ENCODE measurements around the gene NXN. TPM values are rescaled to one million over a fixed set of nuclear protein-coding genes. Genes with fewer than 3 reads are reported as not detected.

NXN gene
- polyA plus RNA-seq, 1 experiment: 118 TPM

GRCh38 chr17:951325-952132, 28.0 kb downstream of the NXN start:
- TF ChIP-seq, protein P1, sequence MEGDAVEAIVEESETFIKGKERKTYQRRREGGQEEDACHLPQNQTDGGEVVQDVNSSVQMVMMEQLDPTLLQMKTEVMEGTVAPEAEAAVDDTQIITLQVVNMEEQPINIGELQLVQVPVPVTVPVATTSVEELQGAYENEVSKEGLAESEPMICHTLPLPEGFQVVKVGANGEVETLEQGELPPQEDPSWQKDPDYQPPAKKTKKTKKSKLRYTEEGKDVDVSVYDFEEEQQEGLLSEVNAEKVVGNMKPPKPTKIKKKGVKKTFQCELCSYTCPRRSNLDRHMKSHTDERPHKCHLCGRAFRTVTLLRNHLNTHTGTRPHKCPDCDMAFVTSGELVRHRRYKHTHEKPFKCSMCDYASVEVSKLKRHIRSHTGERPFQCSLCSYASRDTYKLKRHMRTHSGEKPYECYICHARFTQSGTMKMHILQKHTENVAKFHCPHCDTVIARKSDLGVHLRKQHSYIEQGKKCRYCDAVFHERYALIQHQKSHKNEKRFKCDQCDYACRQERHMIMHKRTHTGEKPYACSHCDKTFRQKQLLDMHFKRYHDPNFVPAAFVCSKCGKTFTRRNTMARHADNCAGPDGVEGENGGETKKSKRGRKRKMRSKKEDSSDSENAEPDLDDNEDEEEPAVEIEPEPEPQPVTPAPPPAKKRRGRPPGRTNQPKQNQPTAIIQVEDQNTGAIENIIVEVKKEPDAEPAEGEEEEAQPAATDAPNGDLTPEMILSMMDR (IDR thresholded peaks at IDR 0.05; ENCODE audit: low read depth, low read length): 0 out of 2 replicates have a peak, but pooled peaks have one; percentile 8
- H3K4me3 ChIP-seq (ENCODE audit: low read depth, low read length): peak overlapping the region; percentile 29
- DNase-seq (ENCODE audit: low read depth, low spot score): peak; percentile 73
- CTCF ChIA-PET: interaction anchor here (0.7 to 1.0 kb wide), 3 partner anchors 30 to 188 kb away, joined by 3 read pairs; no protein-coding TSS in a partner anchor
- peaks cover 10% of the 10 kb centered on the region; the same call in 1 of the 2 replicates for H3K9me3 ChIP-seq (ENCODE audit: control insufficient read depth, insufficient read depth, low read length)
- POLR2A ChIA-PET: interaction anchor here (0.6 to 1.6 kb wide), 11 partner anchors 16 to 170 kb away, joined by 3 to 29 read pairs (median 4); partner anchors contain the start of genes GLOD4, MRM3 and NXN
- peak overlapping the region; percentile 98 for H3K27ac ChIP-seq (ENCODE audit: low read depth, low read length)
- H3K27me3 ChIP-seq (ENCODE audit: control insufficient read depth, insufficient read depth, low read length): no peaks in the 10 kb centered on the region

DNA sequence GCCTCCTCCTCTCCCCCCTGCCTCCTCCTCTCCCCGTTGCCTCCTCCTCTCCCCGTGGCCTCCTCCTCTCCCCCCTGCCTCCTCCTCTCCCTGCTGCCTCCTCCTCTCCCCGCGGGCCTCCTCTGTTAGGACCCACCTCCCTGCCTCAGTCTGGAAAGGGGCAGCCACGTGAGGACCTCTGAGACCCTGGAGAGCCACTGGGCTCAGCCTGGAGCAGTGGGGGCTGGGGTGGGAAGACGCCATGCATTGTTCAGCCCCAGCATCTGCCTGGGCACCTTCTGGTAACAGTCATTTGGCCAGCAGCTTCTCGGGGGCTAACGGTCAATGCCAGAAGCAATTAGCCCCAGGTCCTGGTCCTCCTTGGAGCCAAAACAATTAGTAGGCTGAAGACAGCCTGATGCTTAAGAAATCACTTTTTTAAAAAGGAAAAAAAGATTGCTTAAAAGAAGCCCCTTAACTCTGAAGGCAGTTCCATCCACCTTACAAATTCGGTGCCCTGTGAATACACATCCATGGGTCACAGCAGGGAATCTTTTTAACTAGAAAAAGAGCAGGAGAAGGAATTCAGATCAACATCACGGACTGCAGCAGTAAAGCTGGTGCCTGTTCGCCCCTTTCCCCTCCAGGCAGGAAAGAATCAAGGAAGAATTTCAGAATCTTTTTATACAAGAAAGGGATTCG, 29.8 kb downstream of the NXN start:
- TF ChIP-seq, protein P1 (IDR thresholded peaks at IDR 0.05; ENCODE audit: low read depth, low read length): no peak
- no peak overlapping the region for H3K4me3 ChIP-seq (ENCODE audit: low read depth, low read length)
- POLR2A ChIA-PET: interaction anchor here (0.8 kb wide), 1 partner anchor 21 kb away, joined by 3 read pairs; no protein-coding TSS in a partner anchor
- no peak for DNase-seq (ENCODE audit: low read depth, low spot score)
- no peak overlapping the region for H3K27ac ChIP-seq (ENCODE audit: low read depth, low read length)
- no peaks in the 10 kb centered on the region for H3K27me3 ChIP-seq (ENCODE audit: control insufficient read depth, insufficient read depth, low read length)
- peaks cover 11% of the 10 kb centered on the region; the same call in 1 of the 2 replicates for H3K9me3 ChIP-seq (ENCODE audit: control insufficient read depth, insufficient read depth, low read length)
- CTCF ChIA-PET: no interaction called here

- TF ChIP-seq, protein P1 (IDR thresholded peaks at IDR 0.05; ENCODE audit: low read depth, low read length): no peak
- no peak for DNase-seq (ENCODE audit: low read depth, low spot score)
- H3K9me3 ChIP-seq (ENCODE audit: control insufficient read depth, insufficient read depth, low read length): peaks cover 11% of the 10 kb centered on the region; the same call in 1 of the 2 replicates
- H3K27me3 ChIP-seq (ENCODE audit: control insufficient read depth, insufficient read depth, low read length): no peaks in the 10 kb centered on the region
- POLR2A ChIA-PET: interaction anchor here (0.6 kb wide), 1 partner anchor 19 kb away, joined by 3 read pairs; no protein-coding TSS in a partner anchor
- H3K27ac ChIP-seq (ENCODE audit: low read depth, low read length): no peak overlapping the region
- H3K4me3 ChIP-seq (ENCODE audit: low read depth, low read length): no peak overlapping the region
- CTCF ChIA-PET: no interaction called here
Observed at GRCh38 chr17:948284-948852, 31.2 kb downstream of the NXN start.

- POLR2A ChIA-PET: no interaction called here
- TF ChIP-seq, protein P1 (IDR thresholded peaks at IDR 0.05; ENCODE audit: low read depth, low read length): no peak
- Histone ChIP-seq H3K27ac (ENCODE audit: low read depth, low read length) (no peak overlapping the region), H3K9me3 (ENCODE audit: control insufficient read depth, insufficient read depth, low read length) (peaks cover 6% of the 10 kb centered on the region; the same call in 1 of the 2 replicates), H3K27me3 (ENCODE audit: control insufficient read depth, insufficient read depth, low read length) (no peaks in the 10 kb centered on the region), H3K4me3 (ENCODE audit: low read depth, low read length) (no peak overlapping the region)
- DNase-seq (ENCODE audit: low read depth, low spot score): no peak
- CTCF ChIA-PET: no interaction called here
Observed at GRCh38 chr17:946510-947236, 32.9 kb downstream of the NXN start.
